Mesothelial cell of epicardium (in vitro differentiated cells): ENCODE measurements around the gene MSRB3. TPM values are rescaled to one million over a fixed set of nuclear protein-coding genes. Genes with fewer than 3 reads are reported as not detected.
"Not testable (repeated sequence)": the region's sequence is repeated elsewhere in the genome, so short reads cannot be mapped to it uniquely, and the experiment has no call there.

ENCODE experiments used
- DNase-seq, 2 experiments: peaks; one replicate each; pipeline ENCODE4 v3.0.0; 2021; ENCODE audit warnings: low spot score in 2 of 2; ENCODE audit not compliant: unreplicated experiment in 2 of 2
- H3K27ac Mint-ChIP-seq: 2 replicates; pipeline ENCODE4 v1.8.0; 2021; ENCODE audit warnings: mixed read lengths
- H3K27me3 Mint-ChIP-seq: 2 replicates; pipeline ENCODE4 v1.8.0; 2021; ENCODE audit warnings: low read depth, mixed read lengths
- H3K36me3 Mint-ChIP-seq: 2 replicates; pipeline ENCODE4 v1.8.0; 2021; ENCODE audit warnings: mixed read lengths
- H3K4me1 Mint-ChIP-seq: 2 replicates; pipeline ENCODE4 v1.8.0; 2021; ENCODE audit warnings: mixed read lengths
- H3K4me3 Mint-ChIP-seq: 2 replicates; pipeline ENCODE4 v1.8.0; 2021; ENCODE audit warnings: mild to moderate bottlenecking, moderate library complexity, mixed read lengths
- H3K9me3 Mint-ChIP-seq: 2 replicates; pipeline ENCODE4 v1.8.0; 2021; ENCODE audit warnings: mixed read lengths
- total RNA-seq: library from RNA; stranded (reverse); gene quantifications from 3 replicates; pipeline ENCODE4 v1.2.1, GENCODE V29; 2021
- TF ChIP-seq, protein P1 (sequence below): fragments of 200-600 bp; sonication (generic); IDR thresholded peaks from one replicate; pipeline ENCODE4 v1.5.0; 2021; ENCODE audit warnings: antibody characterized with exemption; ENCODE audit not compliant: unreplicated experiment

MSRB3 gene
- total RNA-seq, 1 donor from 2014 or later = 20.4 TPM

DNA sequence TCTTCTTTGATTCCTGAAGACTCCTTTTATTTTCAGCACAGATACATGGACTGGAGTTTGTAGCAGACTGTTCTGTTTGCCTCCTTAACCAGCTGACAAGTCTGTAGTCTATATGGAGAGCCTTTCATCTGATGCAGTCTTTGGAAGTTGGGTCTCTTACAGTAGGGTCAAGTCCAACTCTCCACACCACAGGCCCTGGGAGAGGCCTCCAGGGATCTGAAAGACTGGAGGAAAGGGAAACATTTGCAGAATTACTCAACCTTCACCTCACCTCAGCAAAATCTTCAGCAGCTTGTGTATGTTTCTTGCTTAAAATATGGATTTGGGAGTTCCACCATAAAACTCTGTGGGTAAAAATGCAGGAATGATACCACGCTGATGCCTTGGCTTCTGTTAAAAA is 188.4 kb downstream of the MSRB3 start:
- Mint-ChIP-seq H3K36me3 (no peaks in the 10 kb centered on the region), H3K4me1 (peaks cover 35% of the 10 kb centered on the region), H3K27me3 (no peaks in the 10 kb centered on the region), H3K9me3 (no peaks in the 10 kb centered on the region), H3K4me3 (no peak overlapping the region), H3K27ac (peak overlapping the region; percentile 40)
- TF ChIP-seq, protein P1, sequence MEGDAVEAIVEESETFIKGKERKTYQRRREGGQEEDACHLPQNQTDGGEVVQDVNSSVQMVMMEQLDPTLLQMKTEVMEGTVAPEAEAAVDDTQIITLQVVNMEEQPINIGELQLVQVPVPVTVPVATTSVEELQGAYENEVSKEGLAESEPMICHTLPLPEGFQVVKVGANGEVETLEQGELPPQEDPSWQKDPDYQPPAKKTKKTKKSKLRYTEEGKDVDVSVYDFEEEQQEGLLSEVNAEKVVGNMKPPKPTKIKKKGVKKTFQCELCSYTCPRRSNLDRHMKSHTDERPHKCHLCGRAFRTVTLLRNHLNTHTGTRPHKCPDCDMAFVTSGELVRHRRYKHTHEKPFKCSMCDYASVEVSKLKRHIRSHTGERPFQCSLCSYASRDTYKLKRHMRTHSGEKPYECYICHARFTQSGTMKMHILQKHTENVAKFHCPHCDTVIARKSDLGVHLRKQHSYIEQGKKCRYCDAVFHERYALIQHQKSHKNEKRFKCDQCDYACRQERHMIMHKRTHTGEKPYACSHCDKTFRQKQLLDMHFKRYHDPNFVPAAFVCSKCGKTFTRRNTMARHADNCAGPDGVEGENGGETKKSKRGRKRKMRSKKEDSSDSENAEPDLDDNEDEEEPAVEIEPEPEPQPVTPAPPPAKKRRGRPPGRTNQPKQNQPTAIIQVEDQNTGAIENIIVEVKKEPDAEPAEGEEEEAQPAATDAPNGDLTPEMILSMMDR = no peak
- no peak for DNase-seq

DNA sequence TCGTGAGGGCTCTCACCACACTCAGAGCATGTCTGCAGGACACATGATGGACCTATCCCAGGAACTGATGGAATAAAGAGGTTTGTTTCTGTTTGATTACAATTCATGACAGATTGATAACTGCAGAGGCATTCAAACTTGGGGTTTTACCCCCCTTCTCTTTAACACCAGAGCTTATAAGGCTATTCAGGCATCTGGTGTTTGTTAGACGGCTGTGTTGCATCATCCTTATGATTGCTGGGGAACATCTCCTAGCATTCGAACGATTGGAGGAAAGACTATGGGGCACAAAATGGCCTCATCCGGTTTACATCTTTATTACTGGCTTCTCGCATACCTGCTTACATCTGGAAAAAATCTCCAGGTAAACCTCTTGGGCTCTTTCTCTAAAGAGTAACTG is 191.8 kb downstream of the MSRB3 start:
- no peak for DNase-seq
- TF ChIP-seq, protein P1 = no peak
- Mint-ChIP-seq H3K9me3 (no peaks in the 10 kb centered on the region), H3K27ac (no peak overlapping the region), H3K4me3 (no peak overlapping the region), H3K4me1 (peaks cover 32% of the 10 kb centered on the region), H3K36me3 (no peaks in the 10 kb centered on the region), H3K27me3 (no peaks in the 10 kb centered on the region)

DNA sequence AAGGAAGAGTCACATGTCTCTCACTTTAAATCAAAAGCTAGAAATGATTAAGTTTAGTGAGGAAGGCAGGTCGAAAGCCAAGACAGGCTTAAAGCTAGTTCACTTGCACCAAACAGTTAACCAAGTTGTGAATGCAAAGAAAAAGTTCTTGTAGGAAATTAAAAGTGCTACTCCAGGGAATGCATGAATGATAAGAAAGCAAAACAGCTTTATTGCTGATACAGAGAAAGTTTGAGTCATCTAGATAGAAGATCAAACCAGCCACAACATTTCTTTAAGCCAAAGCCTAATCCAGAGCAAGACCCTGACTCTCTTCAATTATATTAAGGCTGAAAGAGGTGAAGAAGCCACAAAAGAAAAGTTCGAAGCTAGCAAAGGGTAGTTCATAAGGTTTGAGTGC is 193.6 kb downstream of the MSRB3 start:
- no peak overlapping the region for H3K4me3 Mint-ChIP-seq
- H3K9me3 Mint-ChIP-seq = no peaks in the 10 kb centered on the region
- no peaks in the 10 kb centered on the region for H3K36me3 Mint-ChIP-seq
- H3K27ac Mint-ChIP-seq = no peak overlapping the region
- TF ChIP-seq, protein P1 = no peak
- DNase-seq = no peak
- H3K27me3 Mint-ChIP-seq = no peaks in the 10 kb centered on the region
- H3K4me1 Mint-ChIP-seq = peaks cover 16% of the 10 kb centered on the region

DNA sequence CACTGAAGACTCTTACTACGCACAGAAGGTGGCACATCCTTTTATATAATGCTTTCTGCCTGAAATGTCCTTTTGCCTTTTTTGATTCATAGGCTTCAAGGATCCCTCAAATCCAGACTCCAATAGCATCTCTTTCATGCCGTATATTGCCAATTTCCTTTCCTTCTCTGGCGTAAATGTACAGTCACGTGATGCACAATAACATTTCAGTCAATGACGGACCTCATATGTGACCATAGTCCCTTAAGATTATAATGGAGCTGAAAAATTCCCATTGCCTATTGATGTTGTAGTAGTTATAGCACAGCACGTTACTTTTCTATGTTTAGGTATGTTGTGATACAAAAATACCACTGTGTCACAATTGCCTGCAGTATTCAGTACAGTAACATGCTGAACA is 196.3 kb downstream of the MSRB3 start:
- H3K27me3 Mint-ChIP-seq = no peaks in the 10 kb centered on the region
- H3K4me1 Mint-ChIP-seq = peaks cover 16% of the 10 kb centered on the region
- DNase-seq = no peak
- H3K4me3 Mint-ChIP-seq = no peak overlapping the region
- no peaks in the 10 kb centered on the region for H3K36me3 Mint-ChIP-seq
- no peak overlapping the region for H3K27ac Mint-ChIP-seq
- TF ChIP-seq, protein P1 = no peak
- peaks cover 4% of the 10 kb centered on the region for H3K9me3 Mint-ChIP-seq

DNA sequence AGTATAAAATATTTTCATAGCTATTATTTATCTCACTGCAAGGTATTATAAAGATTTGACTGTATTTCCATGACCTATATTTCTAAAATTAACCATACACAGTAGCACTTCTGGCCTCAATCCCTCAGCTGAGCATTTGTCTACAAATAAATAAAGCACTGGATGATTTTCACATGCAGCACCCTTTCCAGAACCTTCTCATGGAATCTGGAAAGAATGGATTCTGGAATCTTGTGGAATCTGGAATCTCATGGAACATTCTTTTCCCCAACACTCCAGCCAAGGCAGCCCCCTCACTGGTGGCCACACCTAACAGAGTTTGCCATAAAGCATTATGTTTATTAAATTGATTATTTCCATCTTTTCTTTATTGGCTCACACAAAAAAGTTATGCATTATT is 199.2 kb downstream of the MSRB3 start:
- Mint-ChIP-seq H3K4me1 (peaks cover 7% of the 10 kb centered on the region), H3K27me3 (no peaks in the 10 kb centered on the region), H3K4me3 (no peak overlapping the region), H3K36me3 (peaks cover 6% of the 10 kb centered on the region), H3K9me3 (peaks cover 20% of the 10 kb centered on the region), H3K27ac (no peak overlapping the region)
- TF ChIP-seq, protein P1 = no peak
- no peak for DNase-seq

DNA sequence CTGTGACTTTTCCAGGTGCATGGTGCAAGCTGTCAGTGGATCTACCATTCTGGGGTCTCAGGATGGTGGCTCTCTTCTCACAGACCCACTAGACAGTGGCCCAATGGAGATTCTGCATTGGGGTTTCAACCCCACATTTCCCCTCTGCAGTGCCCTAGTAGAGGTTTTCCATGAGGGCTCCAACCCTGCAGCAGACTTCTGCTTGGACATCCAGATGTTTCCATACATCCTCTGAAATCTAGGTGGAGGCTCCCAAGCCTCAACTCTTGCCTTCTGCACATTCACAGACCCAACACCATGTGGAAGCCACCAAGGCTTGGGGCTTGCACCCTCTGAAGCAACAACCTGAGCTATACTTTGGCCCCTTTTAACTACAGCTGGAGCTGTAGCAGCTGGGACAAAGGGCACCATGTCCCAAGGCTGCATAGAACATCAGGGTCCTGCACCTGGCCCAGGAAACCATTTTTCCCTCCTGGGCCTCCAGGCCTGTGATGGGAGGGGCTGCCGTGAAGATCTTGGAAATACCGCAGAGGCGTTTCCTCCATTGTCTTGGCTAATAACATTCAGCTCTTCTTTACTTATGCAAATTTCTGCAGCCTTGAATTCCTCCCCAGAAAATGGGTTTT is 205.5 kb downstream of the MSRB3 start:
- DNase-seq, H3K4me3 Mint-ChIP-seq, H3K27me3 Mint-ChIP-seq, H3K27ac Mint-ChIP-seq, H3K4me1 Mint-ChIP-seq: not testable (repeated sequence)
- Mint-ChIP-seq H3K9me3 (peaks cover 40% of the 10 kb centered on the region), H3K36me3 (peaks cover 22% of the 10 kb centered on the region)
